ENCODE results near the gene ADPGK.
"Not testable (repeated sequence)": the region's sequence is repeated elsewhere in the genome, so short reads cannot be mapped to it uniquely, and the experiment has no call there.

Gene ADPGK

DNA sequence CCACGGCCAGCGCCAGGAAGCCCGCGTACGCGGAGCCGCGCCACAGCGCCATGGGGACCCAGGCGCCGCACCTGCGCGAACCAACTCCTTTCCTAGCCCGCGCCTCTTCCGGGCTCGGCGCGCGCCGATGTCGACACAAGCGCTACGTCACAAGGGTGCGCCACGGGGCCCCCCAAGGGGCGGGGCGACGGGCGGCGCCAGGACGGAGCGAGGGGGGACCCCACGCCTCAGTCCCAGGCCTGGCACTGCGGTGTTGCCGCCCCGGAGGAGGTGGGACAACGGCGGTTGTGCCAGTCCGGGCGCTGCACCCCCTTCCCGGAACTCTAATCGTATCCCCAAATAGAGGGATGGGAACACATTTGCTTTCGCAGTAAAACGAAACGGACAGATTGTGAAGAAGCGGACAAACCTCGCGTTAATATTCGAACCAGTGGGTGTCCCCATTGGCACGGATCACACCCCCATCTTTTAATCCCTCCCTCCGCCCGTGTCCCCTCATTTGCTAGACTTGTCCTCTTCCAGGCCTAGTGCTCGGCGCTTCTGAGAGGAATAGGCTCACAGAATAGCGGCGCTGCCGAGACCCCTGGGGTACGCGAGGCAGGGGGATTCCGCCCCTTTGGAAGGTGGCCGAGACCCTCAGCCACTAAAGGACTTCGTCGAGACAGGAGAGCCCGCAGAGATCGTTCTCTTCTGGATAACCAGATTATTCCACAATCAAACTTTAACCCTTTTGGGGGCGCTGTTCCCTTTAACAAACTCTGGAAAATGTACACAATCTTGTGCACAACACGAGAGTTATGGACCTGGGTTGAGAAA is at the start of gene ADPGK:
ADPGK (minus strand) TSS at position 119 of the 816 bp plus-strand sequence; CDS start at position 52, 67 bp downstream.
- peak; percentile 87 to 95 for DNase-seq (ENCODE audit: low read depth in 1 of 2, low spot score in 1 of 2)

DNA sequence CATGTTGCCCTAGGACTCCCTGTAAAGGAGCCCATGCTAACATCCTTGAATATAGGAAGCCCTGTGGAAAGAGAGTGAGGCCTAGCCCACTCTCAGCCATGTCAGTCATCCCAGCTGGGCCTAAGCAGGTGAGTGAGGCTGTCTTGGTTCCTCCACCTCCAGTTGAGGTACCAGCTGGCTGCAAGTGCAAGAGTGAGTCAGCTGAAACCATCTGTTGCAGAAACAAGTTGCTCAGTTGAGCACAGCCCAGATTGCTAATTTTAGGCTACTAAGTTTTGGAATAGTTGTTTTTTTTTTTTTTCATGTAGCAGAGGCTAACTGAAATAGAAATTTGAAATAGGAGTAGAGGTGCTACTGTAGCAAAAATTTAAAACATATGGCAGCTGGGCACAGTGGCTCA is 43.7 kb upstream of the ADPGK start:
- DNase-seq (ENCODE audit: low read depth in 1 of 2, low spot score in 1 of 2), result no peak

DNA sequence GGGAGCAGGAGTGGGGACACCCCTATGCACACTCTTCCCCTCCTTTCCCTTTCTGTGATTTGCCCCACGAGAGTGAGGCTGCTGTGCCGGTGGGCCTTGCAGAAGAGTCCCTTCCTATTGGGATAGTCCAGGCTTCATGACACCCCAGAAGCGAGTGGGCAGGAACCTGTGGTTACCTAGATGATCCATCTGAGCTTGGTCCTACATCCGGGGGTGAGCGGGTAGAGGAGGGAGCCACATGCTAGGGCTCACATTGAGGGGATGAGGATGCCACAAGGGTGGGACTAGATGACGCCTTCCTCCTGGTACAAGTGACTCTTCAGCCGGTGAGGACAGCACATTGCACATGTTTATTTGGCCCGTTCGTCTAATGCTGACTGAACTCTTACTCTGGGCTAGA is 43.1 kb upstream of the ADPGK start:
- no peak for DNase-seq (ENCODE audit: low read depth in 1 of 2, low spot score in 1 of 2)

DNA sequence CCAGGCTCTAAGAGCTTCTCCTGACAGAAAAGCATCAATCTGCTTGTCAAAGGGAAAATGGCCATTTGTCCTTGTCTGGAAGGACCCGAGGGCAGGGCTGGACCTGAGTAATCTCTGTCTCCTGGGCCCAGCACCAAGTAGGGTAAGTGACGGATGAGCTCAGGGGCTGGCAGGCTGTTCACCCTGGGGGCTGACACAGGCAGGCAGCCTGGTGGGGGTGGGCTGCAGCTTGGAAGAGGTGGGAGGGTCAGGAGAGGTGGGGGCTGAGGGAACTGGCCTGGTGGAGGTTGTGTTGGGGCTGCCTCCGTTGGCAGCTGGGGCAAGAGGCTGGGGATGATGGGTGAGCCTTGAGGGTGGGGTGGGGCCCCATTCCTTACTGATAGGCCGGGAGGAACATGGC is 42.3 kb upstream of the ADPGK start:
- no peak for DNase-seq (ENCODE audit: low read depth in 1 of 2, low spot score in 1 of 2)

DNA sequence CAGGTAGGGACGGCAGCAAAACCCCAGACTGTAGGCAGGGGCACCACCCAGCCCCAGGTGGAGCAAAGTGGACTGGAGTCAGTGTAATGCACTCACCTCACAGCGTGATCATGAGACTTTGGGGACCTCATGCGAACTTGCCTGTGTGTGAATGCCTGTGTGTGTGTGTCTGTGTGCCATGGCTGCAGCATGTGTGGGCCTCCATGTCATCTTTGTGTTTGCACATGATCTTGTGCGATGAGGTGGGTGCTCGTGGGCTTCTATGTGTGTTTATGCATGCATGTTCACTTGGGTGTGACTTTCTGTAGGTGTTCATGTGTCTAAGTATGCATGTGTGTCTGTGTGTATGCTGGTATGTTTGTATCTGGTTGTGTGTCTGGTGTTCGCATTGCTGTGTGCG is 41.2 kb upstream of the ADPGK start:
- DNase-seq (ENCODE audit: low read depth in 1 of 2, low spot score in 1 of 2), result no peak

DNA sequence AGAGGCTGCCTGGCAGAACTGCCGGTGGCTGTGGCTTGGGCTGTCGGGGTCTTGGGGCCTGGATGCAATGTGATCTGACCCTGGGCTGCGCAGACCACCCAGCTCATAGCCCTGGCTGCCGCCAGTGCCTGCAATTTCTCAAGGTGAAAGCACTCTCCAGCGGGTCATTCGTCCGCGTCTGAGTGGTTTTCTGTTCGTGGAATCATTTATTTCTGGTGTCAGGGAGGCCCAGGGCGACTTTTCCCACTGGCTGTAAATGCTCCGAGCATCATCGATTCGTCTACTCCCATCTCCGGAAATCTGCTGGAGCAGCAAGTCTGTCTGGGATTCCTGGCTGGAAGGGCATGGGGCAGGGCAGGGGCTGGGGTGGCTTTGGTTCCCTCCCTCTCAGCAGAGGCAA is 40.6 kb upstream of the ADPGK start:
- no peak for DNase-seq (ENCODE audit: low read depth in 1 of 2, low spot score in 1 of 2)

DNA sequence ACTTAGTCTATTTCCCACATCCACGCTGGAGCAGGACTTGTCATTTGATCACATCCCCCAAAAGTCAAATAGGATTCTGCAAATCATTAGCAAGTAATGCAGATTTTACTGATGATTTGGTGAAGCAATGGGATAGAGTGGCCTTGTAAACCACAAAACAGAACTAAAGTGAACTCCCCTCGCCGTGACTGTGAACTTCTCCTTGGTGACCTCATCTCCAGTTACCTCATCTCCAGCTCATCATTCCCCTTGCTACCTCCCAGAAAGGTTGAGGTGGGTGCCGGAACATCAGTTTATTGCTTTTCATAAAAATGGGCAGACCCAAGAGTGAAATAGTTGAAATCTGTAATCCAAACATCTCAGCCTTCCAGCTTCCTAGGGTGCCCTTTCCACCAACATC is 36.7 kb upstream of the ADPGK start:
- DNase-seq (ENCODE audit: low read depth in 1 of 2, low spot score in 1 of 2), result no peak

DNA sequence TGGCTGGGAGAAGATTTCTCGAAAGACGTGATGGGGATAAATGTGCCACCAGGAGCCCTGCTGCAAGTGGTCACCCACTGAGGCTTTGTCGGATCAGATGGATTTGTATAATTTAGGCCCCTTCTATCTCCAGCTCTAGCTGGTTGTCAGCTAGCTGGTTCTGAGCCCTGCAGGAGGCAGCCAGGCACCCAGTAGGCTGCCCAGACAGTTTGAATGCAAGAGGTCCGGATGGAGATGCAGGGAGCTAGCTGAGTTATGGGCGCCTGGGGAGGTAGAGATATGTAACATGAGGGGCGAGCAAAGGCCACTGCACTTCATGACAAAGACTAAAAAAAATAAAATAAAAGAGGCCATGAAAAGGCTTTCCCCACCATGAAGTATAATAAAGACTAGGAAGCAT is 35.1 kb upstream of the ADPGK start:
- no peak for DNase-seq (ENCODE audit: low read depth in 1 of 2, low spot score in 1 of 2)

DNA sequence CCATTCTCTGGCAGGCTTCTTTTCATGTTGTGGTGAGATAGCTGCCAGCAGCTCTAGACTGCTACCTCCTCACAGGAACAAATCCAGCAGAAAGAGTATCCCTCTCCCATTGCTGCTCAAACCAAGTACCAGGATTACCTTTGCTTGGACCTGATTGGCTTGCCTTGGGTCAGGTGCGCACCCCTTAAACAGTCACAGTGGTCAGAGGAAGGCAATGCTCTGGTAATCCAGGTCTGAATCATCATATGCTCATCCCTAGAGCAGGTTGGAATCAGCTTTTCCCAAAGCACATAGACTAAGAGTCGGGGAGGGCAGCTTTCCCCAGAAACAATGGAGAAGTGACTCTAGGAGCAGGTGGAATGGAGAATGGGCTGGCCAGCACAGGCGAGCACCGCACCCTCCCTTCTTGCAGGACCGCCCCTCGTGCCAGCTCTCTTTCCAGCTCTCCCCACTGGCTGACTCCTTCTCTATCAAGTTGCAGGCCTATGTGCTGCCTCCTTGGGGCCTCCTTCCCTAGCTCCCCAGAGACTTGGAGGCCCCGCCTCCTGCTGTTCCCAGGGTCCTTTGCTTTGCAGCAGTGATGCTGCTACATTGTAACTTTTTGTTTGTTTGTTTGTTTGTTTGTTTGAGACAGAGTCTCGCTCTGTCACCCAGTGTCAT is 29.9 kb upstream of the ADPGK start:
- no peak for DNase-seq (ENCODE audit: low read depth in 1 of 2, low spot score in 1 of 2)

DNA sequence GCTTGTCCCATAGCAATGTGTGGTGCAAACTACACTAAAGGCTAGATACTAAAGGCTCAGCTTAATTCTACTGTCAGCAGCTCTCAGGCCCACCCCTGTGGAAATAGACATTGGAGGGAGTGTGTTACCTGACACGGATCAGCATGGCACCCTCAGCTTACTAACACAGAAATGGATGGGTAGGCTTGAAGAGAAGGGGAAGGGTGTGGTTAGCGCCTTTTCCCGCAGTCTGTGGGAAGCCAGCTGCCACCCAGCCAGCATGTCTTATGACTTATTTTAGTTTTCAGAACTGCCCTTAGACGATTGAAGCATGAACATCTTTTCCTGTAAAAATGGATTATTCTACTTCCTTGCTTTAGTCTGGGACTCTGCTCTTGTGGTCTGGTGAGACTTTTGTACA is 25.8 kb upstream of the ADPGK start:
- DNase-seq (ENCODE audit: low read depth in 1 of 2, low spot score in 1 of 2), result no peak

DNA sequence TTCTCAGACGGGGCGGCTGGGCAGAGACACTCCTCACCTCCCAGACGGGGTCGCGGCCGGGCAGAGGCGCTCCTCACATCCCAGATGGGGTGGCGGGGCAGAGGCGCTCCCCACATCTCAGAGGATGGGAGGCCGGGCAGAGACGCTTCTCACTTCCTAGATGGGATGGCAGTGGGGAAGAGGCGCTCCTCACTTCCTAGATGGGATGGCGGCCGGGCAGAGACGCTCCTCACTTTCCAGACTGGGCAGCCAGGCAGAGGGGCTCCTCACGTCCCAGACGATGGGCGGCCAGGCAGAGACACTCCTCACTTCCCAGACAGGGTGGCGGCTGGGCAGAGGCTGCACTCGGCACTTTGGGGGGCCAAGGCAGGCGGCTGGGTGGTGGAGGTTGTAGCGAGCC is 23.8 kb upstream of the ADPGK start:
- DNase-seq (ENCODE audit: low read depth in 1 of 2, low spot score in 1 of 2), result not testable (repeated sequence)

DNA sequence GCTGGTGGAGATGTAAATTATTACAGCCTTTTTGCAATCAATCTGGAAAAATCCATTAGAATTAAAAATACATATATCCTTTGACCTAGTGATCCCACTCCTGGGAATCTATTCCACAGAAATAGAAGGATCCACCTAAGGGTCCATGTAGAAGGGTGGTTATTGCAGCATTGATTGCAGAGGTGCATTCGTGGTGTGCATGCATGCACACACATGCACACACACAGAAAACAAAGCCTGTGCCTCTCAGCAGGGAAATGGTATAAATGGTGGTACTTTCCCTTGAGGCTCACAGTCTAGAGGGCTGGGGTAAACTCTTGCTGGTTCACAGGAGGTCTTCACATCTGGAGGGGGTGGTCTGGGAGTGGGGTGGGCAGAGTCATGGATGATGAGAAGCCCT is 19.4 kb upstream of the ADPGK start:
- DNase-seq (ENCODE audit: low read depth in 1 of 2, low spot score in 1 of 2), result no peak

DNA sequence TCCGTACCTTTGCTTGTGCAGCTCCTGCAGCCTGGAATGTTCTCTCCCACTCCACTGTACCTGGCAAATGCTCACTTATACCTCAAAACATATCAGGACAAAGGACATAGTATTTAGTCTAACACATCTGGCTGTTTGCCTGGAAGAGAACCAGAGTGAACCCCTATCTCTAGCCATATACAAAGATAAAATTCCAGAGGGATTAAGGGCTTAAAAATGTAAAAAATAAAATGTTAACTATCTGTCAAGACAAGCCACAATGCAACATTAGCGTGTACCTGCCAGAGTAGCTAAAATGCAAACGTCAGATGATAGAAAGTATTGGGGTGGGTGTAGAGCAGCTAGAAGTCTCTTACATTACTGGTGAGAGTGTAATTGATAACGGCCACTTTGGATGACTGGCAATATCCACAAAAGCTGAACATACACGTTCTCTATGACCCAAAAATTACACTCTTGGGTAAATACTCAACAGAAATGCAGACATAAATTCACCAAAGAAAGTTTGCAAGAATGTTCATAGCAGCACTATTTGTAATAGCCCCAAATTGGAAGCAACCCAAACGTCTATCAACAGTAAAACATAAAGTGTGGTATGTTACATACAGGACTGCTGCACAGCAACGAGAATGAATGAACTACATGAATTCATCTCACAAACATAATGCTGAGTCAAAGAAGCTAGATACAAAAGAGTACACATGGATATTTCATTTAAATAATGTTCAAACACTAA is 18.2 kb upstream of the ADPGK start:
- no peak for DNase-seq (ENCODE audit: low read depth in 1 of 2, low spot score in 1 of 2)

DNA sequence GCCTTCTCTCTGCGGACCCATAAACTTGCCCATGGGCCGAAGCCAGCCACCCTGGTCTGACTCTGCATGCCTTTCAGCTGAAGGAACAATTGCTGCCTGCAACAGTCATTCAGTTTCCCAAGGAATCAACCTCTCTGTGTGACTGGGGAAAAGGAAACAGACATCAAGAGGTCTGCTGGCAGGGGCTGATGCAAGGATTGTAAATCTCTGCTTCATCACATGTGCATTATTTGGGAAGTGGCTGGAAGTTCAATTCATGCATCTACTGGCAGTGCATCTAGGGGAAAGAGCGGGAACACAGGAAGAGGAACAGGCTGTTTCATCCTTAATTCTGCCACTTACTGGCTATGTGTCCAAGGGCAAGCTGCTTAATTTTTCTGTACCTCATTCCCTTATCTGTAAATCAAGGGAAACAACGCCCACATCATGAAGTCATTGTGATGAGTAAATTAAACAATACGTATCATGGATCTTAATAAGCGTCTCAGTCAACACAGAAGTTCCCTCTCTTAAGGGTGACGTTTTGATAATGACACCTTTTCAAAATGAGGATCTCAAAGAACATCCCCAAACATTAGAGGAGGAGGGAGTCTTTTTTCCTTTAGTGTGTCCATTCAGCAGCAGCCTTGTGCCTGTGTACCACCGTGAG is 17.4 kb upstream of the ADPGK start:
- no peak for DNase-seq (ENCODE audit: low read depth in 1 of 2, low spot score in 1 of 2)

DNA sequence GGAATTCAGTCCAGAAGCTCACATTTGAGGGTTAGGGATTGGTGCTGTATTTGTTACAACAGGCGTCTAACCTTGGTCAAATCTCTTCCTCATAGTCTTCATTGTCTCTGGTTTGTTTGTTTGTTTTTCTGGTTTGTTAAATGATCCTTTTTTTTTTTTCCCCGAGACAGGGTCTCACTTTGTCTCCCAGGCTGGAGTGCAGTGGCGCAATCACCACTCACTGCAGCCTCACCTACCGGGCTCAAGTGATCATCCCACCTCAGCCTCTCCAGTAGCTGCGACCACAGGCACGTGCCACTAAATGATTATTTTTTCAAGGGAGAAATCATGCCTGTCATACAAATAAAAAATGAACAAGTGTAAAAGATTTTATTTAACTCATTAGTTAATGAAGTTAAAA is 14.3 kb upstream of the ADPGK start:
- DNase-seq (ENCODE audit: low read depth in 1 of 2, low spot score in 1 of 2), result no peak

DNA sequence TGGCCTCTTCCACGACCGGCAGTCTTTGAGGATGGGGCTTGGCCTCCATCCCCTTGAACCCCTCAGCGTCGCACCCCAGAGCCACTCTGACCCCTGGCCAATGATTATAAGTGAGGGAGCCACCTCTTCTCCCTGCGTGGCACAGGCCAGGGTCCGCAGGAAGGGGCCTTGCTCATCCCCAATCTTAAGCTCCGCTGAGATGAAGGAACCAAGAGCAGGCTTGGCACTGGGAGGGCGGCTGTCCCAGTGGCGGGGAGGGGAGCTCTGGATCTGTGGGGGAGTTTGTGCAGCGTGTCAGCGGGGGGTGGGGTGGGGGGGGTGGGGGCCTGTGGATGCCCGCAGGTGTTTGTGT is 13.8 kb upstream of the ADPGK start:
- DNase-seq (ENCODE audit: low read depth in 1 of 2, low spot score in 1 of 2), result no peak

DNA sequence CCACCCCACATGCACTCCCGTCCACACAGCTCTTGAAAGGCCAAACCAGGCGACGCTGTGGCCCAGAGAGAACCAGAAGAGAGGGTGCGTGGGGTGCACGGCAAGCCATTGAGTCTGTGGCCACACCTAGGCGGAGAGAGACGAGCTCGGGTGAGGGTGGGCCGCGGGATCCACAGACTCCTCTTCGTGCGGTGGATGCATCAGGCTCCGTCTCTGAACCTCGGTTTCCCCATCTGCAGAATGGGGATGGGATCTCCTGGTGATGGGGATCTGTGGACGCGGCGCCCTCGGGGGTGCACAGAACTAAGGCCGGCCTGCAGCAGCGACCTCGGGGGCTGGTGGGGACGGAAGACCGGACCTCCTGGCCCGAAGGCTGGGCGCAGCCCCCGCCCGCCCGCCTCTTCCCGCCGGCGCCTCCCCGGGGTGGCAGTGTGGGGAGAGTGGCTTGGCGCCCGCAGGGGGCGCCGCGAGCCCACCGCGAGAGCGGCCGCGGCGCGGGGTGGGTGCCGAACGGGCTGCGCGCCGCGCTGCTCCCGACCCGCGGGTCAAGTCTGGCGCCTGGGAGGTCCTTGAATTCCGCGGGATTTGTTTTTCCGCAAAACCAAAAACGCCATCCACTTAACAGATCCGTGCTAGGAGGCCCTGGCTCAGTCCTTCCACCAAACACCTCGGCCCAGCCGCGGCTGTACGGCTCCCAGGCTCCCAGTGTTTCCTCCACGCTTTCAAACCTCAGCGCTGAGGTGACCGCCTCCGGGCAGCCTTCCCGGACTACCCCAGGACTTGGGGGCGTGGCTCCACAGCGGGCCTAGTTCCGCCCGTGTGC is 13.2 kb upstream of the ADPGK start:
- DNase-seq (ENCODE audit: low read depth in 1 of 2, low spot score in 1 of 2), result peak in 1 of 2 donors; percentile 16

DNA sequence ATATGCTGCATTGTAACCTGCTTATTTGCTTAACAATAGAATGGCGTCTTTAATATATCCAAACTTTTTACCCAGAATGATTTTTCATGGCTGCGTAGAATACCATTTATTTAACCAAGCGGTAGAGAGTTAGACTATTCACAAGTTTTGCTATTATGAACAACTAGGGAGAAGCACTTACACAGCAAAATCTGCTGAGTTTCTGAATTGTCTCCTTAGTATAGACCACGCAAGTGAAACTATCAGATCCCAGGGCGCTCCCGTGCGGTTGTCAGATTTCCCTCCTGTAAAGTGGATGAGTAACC is 12.6 kb upstream of the ADPGK start:
- no peak for DNase-seq (ENCODE audit: low read depth in 1 of 2, low spot score in 1 of 2)

DNA sequence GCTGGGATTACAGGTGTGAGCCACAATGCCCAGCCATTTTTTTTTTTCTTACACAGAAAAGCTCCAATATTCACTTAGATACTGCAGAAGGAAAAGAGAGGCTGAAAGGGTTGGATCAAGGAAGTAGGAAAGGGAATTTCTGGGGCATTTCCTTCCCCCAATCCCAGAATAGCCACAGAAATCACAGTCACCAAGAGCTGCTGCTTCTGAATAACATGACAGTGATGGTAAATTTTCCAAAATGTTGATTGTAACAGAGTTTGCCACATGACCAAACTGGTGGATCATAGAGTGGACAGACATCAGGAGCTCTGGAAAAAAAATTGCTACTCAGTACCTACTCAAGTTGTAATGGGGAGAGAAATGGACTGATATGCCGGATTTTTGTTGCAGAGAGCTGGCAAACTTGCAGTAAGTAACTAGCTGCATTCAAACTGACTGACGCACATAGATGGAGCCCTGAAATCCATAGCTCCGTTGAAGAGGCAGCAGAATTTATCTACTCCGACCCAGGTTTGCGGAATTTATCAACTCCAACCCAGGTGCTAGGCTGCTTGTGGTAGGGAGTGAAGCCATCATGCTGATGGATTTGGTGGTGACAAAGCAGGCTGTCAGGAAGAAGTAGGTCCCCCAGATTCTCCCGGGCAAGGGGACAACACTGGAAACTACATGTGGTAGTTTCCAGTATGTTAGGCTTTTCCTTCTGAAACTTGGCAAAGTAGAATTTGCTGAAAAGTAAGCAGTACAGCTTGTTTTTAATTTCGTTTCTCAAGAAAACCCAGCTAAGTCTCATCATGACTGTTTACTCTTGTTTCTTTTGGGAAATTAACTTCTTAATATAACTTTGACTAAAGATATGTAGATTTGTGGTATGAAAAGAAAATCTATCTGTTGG is 10.5 kb upstream of the ADPGK start:
- DNase-seq (ENCODE audit: low read depth in 1 of 2, low spot score in 1 of 2), result no peak

DNA sequence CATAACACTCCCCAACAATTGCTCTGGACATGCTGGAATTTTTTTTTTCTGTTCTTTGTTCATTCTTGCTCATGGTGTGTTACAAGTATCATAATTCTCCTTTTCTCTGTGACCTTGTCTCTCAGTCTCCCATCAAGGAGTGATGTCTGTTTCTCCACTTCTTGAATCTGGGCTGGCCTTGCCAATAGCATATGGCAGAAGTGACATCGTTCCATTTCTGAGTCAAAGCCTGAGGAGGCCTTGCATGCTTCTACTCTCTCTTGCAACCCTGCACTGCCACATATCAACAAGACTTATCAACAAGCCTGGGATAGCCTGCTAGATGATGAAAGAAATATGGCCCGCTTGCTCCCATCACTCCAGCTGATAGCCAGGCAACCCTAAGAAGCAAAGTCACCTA is 8.9 kb upstream of the ADPGK start:
- DNase-seq (ENCODE audit: low read depth in 1 of 2, low spot score in 1 of 2), result no peak

All from activated CD4-positive, alpha-beta T cell treated with anti-CD3 and anti-CD28 coated beads, Interleukin-2, amount 50 U/mL, for 24 hours (primary cell).